SK-N-SH treated with all-trans-retinoic acid at 6 μM for 48 hours (cell line): Measurements from ENCODE around the gene ACTL6A.

Experiments
- ARNTL ChIP-seq: fragments of 450-650 bp; formaldehyde crosslinking; IDR thresholded peaks from 2 replicates; pipeline ENCODE4 v1.5.0; 2020; ENCODE audit warnings: low read depth, mild to moderate bottlenecking, moderate library complexity, borderline replicate concordance
- TF ChIP-seq, protein P1 (sequence below): fragments of 250-450 bp; sonication (Bioruptor Pico); IDR thresholded peaks from 2 replicates; pipeline ENCODE4 v1.5.0; 2020; ENCODE audit warnings: mild to moderate bottlenecking, moderate library complexity
- TF ChIP-seq, protein P2 (sequence below): fragments of 250-450 bp; sonication (Bioruptor Pico); IDR thresholded peaks from 2 replicates; pipeline ENCODE4 v1.5.1; 2020; ENCODE audit warnings: low read depth, mild to moderate bottlenecking, moderate library complexity

GRCh38 chr3:179606534-179607085, 43.9 kb downstream of the ACTL6A start:
- TF ChIP-seq, protein P1, sequence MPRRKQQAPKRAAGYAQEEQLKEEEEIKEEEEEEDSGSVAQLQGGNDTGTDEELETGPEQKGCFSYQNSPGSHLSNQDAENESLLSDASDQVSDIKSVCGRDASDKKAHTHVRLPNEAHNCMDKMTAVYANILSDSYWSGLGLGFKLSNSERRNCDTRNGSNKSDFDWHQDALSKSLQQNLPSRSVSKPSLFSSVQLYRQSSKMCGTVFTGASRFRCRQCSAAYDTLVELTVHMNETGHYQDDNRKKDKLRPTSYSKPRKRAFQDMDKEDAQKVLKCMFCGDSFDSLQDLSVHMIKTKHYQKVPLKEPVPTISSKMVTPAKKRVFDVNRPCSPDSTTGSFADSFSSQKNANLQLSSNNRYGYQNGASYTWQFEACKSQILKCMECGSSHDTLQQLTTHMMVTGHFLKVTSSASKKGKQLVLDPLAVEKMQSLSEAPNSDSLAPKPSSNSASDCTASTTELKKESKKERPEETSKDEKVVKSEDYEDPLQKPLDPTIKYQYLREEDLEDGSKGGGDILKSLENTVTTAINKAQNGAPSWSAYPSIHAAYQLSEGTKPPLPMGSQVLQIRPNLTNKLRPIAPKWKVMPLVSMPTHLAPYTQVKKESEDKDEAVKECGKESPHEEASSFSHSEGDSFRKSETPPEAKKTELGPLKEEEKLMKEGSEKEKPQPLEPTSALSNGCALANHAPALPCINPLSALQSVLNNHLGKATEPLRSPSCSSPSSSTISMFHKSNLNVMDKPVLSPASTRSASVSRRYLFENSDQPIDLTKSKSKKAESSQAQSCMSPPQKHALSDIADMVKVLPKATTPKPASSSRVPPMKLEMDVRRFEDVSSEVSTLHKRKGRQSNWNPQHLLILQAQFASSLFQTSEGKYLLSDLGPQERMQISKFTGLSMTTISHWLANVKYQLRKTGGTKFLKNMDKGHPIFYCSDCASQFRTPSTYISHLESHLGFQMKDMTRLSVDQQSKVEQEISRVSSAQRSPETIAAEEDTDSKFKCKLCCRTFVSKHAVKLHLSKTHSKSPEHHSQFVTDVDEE (CRISPR knock-in tag): no peak
- TF ChIP-seq ARNTL: no peak
- TF ChIP-seq, protein P2, sequence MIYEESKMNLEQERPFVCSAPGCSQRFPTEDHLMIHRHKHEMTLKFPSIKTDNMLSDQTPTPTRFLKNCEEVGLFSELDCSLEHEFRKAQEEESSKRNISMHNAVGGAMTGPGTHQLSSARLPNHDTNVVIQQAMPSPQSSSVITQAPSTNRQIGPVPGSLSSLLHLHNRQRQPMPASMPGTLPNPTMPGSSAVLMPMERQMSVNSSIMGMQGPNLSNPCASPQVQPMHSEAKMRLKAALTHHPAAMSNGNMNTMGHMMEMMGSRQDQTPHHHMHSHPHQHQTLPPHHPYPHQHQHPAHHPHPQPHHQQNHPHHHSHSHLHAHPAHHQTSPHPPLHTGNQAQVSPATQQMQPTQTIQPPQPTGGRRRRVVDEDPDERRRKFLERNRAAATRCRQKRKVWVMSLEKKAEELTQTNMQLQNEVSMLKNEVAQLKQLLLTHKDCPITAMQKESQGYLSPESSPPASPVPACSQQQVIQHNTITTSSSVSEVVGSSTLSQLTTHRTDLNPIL: no peak
